Stomach (tissue), 9 donors: ENCODE measurements around the gene YKT6. TPM values are rescaled to one million over a fixed set of nuclear protein-coding genes. Genes with fewer than 3 reads are reported as not detected.

ENCODE experiments used
- DNase-seq, 2 donors: peaks; one replicate each; pipeline versions ENCODE4 v3.0.0 to v3.0.0-alpha.2; 2013 to 2019
- H3K27ac ChIP-seq, 5 donors: fragments of 200-600 bp in 4 of 5; sonication (generic) in 4 of 5; one replicate each; pipeline ENCODE4 v1.5.1; 2013 to 2019; ENCODE audit warnings: mild to moderate bottlenecking in 1 of 5, moderate library complexity in 1 of 5
- H3K27me3 ChIP-seq, 3 donors: fragments of 200-600 bp; sonication (generic); one replicate each; pipeline ENCODE4 v1.5.1; 2017 to 2019; ENCODE audit warnings: mixed run types in 1 of 3
- H3K36me3 ChIP-seq, 4 donors: fragments of 200-600 bp; sonication (generic); 1 replicate in 3 of 4; 2 replicates in 1 of 4; pipeline ENCODE4 v1.5.1; 2016 to 2019
- H3K4me1 ChIP-seq, 4 donors: fragments of 200-600 bp; sonication (generic); one replicate each; pipeline ENCODE4 v1.5.1; 2016 to 2019
- H3K4me3 ChIP-seq, 4 donors: fragments of 200-600 bp; sonication (generic) in 3 of 4; one replicate each; pipeline ENCODE4 v1.5.1; 2016 to 2019; ENCODE audit warnings: mild to moderate bottlenecking in 1 of 4
- H3K9me3 ChIP-seq, 4 donors: fragments of 200-600 bp; sonication (generic); one replicate each; pipeline ENCODE4 v1.5.1; 2016 to 2019
- CTCF ChIP-seq, 7 experiments: fragments of 450-650 bp in 4 of 7; fragments of 200-600 bp in 3 of 7; sonication (generic) in 3 of 7; IDR thresholded peaks; one replicate each; pipeline ENCODE4 v1.5.1; 2016 to 2019; ENCODE audit warnings: antibody characterized with exemption in 7 of 7, control low read depth in 2 of 7, mild to moderate bottlenecking in 1 of 7
- EP300 ChIP-seq: sonication (generic); formaldehyde crosslinking; IDR thresholded peaks from one replicate; pipeline ENCODE4 v1.6.1; 2017; ENCODE audit warnings: antibody characterized with exemption
- POLR2A ChIP-seq, 4 donors: fragments of 450-650 bp; IDR thresholded peaks; one replicate each; pipeline ENCODE4 v1.6.1; 2016; ENCODE audit warnings: antibody characterized with exemption in 4 of 4, control low read depth in 2 of 4, mild to moderate bottlenecking in 1 of 4, moderate library complexity in 1 of 4
- POLR2AphosphoS5 ChIP-seq, 3 donors: sonication (generic); formaldehyde crosslinking; IDR thresholded peaks; one replicate each; pipeline ENCODE4 v1.6.1; 2016; ENCODE audit warnings: antibody characterized with exemption in 3 of 3
- WGBS, 5 donors: extraction: QIAGEN DNeasy Blood & Tissue Kit in 3 of 5; methylation state at CpG; one replicate each; pipeline versions ENCODE4 v1.1.5 to v1.1.7; 2013 to 2018; 5-methylcytosine and 5-hydroxymethylcytosine counted together
- intact Hi-C: fragments of 100-400 bp; cut with DNase I; formaldehyde crosslinking; loops from one replicate; pipeline ENCODE4 v1.15.1; 2023; ENCODE audit warnings: low total_unique reads
- polyA plus RNA-seq, 3 donors: library from polyadenylated mRNA; stranded (reverse); fragments of 200-250 nt; gene quantifications; one replicate each; pipeline ENCODE4 v1.2.3, GENCODE V29; 2013
- total RNA-seq, 5 donors: library from RNA; depleted of rRNA; stranded (reverse); fragments of >200 nt; gene quantifications; one replicate each; pipeline versions ENCODE4 v1.1.0 to v1.2.3, GENCODE V29; 2014 to 2016
- donor health status: healthy with polysubstance abuse.
- donor health status: Bipolar disorder and iron deficiency.
- donor health status: healthy.

YKT6 gene
- total and polyA plus RNA-seq, 8 donors: 35.3 to 86.9 (median 52.2) TPM

- no peak for DNase-seq
- Histone ChIP-seq H3K27me3 (peaks cover 0 to 3% (median 0%) of the 10 kb centered on the region in 3 donors), H3K36me3 (no peaks in the 10 kb centered on the region), H3K4me3 (no peak overlapping the region), H3K9me3 (no peaks in the 10 kb centered on the region), H3K4me1 (no peaks in the 10 kb centered on the region), H3K27ac (no peak overlapping the region)
- TF ChIP-seq EP300 (no peak), POLR2AphosphoS5 (IDR thresholded peaks at IDR 0.05) (no peak), CTCF (IDR thresholded peaks at IDR 0.05) (no peak), POLR2A (IDR thresholded peaks at IDR 0.05) (no peak)
- intact Hi-C loops: no loop called here
- WGBS, 5 donors: 80 to 95% (median 85%) methylated on average over 5 of the region's 5 CpGs
Observed at GRCh38 chr7:44153948-44154335, 46.8 kb upstream of the YKT6 start.

- H3K9me3 ChIP-seq: no peaks in the 10 kb centered on the region
- H3K27ac ChIP-seq: no peak overlapping the region
- H3K27me3 ChIP-seq: peaks cover 0 to 3% (median 0%) of the 10 kb centered on the region in 3 donors
- TF ChIP-seq POLR2A (IDR thresholded peaks at IDR 0.05) (no peak), POLR2AphosphoS5 (IDR thresholded peaks at IDR 0.05) (no peak), CTCF (IDR thresholded peaks at IDR 0.05) (no peak), EP300 (no peak)
- 49 to 74% (median 70%) methylated on average over 3 of the region's 3 CpGs for WGBS, 5 donors
- DNase-seq: no peak
- no peak overlapping the region for H3K4me3 ChIP-seq
- no peaks in the 10 kb centered on the region for H3K36me3 ChIP-seq
- no peaks in the 10 kb centered on the region for H3K4me1 ChIP-seq
- intact Hi-C loops: no loop called here
Observed at GRCh38 chr7:44154703-44155102, 46.1 kb upstream of the YKT6 start.

GRCh38 chr7:44155191-44156185 is 45.3 kb upstream of the YKT6 start:
- H3K4me1 ChIP-seq: no peaks in the 10 kb centered on the region
- WGBS, 5 donors: 64 to 75% (median 70%) methylated on average over 6 to 8 of the region's 8 CpGs
- DNase-seq: no peak
- no peaks in the 10 kb centered on the region for H3K36me3 ChIP-seq
- H3K27me3 ChIP-seq: peaks cover 0 to 3% (median 0%) of the 10 kb centered on the region in 3 donors
- H3K27ac ChIP-seq: no peak overlapping the region
- TF ChIP-seq POLR2A (IDR thresholded peaks at IDR 0.05) (no peak), CTCF (IDR thresholded peaks at IDR 0.05) (no peak), EP300 (no peak), POLR2AphosphoS5 (IDR thresholded peaks at IDR 0.05) (no peak)
- no peak overlapping the region for H3K4me3 ChIP-seq
- H3K9me3 ChIP-seq: no peaks in the 10 kb centered on the region
- intact Hi-C loops: no loop called here

GRCh38 chr7:44156453-44157010 is 44.2 kb upstream of the YKT6 start:
- Histone ChIP-seq H3K27me3 (peaks cover 0 to 3% (median 0%) of the 10 kb centered on the region in 3 donors), H3K9me3 (no peaks in the 10 kb centered on the region), H3K4me3 (no peak overlapping the region), H3K4me1 (no peaks in the 10 kb centered on the region), H3K27ac (no peak overlapping the region), H3K36me3 (no peaks in the 10 kb centered on the region)
- TF ChIP-seq POLR2AphosphoS5 (IDR thresholded peaks at IDR 0.05) (no peak), CTCF (IDR thresholded peaks at IDR 0.05) (no peak), EP300 (no peak), POLR2A (IDR thresholded peaks at IDR 0.05) (no peak)
- 50 to 77% (median 61%) methylated on average over 1 to 4 of the region's 4 CpGs for WGBS, 5 donors
- intact Hi-C loops: no loop called here
- no peak for DNase-seq
